ENCODE measurements around the gene AP5S1.
"Not testable (repeated sequence)": the region's sequence is repeated elsewhere in the genome, so short reads cannot be mapped to it uniquely, and the experiment has no call there.

Gene AP5S1

GRCh38 chr20:3812975-3813847, 7.1 kb upstream of the AP5S1 start:
- no peak for DNase-seq

GRCh38 chr20:3813848-3814581, 6.3 kb upstream of the AP5S1 start:
- DNase-seq = no peak

GRCh38 chr20:3814928-3815495, 5.3 kb upstream of the AP5S1 start:
- DNase-seq = no peak

- DNase-seq = no peak
Measured at GRCh38 chr20:3815703-3816315, 4.5 kb upstream of the AP5S1 start.

GRCh38 chr20:3818155-3819151, 1.9 kb upstream of the AP5S1 start:
- peak; percentile 68 to 76 for DNase-seq

GRCh38 chr20:3819411-3820047, 818 bp upstream of the AP5S1 start:
- DNase-seq = peak in 1 of 2 experiments; percentile 27

- no peak for DNase-seq
Measured at GRCh38 chr20:3820901-3821727, 767 bp downstream of the AP5S1 start.

GRCh38 chr20:3821996-3822395, 1.6 kb downstream of the AP5S1 start:
- DNase-seq = no peak

- DNase-seq = no peak
Measured at GRCh38 chr20:3823881-3824280, 3.5 kb downstream of the AP5S1 start.

GRCh38 chr20:3825526-3825925, 5.2 kb downstream of the AP5S1 start:
- peak in 1 of 2 experiments; percentile 3 for DNase-seq

- DNase-seq = no peak
Measured at GRCh38 chr20:3826420-3826819, 6.1 kb downstream of the AP5S1 start.

- DNase-seq = no peak
Measured at GRCh38 chr20:3828798-3829197, 8.5 kb downstream of the AP5S1 start.

GRCh38 chr20:3829891-3830290, 9.5 kb downstream of the AP5S1 start:
- DNase-seq = not testable (repeated sequence)

GRCh38 chr20:3836132-3836531, 15.8 kb downstream of the AP5S1 start:
- DNase-seq = no peak

- DNase-seq = no peak
Measured at GRCh38 chr20:3839328-3839727, 19.0 kb downstream of the AP5S1 start.

GRCh38 chr20:3840201-3840600, 19.9 kb downstream of the AP5S1 start:
- not testable (repeated sequence) for DNase-seq

- no peak for DNase-seq
Measured at GRCh38 chr20:3842348-3842930, 22.1 kb downstream of the AP5S1 start.

GRCh38 chr20:3843490-3843889, 23.1 kb downstream of the AP5S1 start:
- no peak for DNase-seq

GRCh38 chr20:3843990-3844619, 23.8 kb downstream of the AP5S1 start:
- DNase-seq = not testable (repeated sequence)

GRCh38 chr20:3846378-3846739, 26.0 kb downstream of the AP5S1 start:
- no peak for DNase-seq

All from NCI-H526 (cell line).